Ishikawa (cell line): ENCODE measurements around the gene ARID1B.

Experiments used
- EP300 ChIP-seq: IDR thresholded peaks from 2 replicates; pipeline ENCODE4 v1.6.1; 2012; ENCODE audit warnings: borderline replicate concordance
- TAF1 ChIP-seq: IDR thresholded peaks from 2 replicates; pipeline ENCODE4 v1.6.1; 2012; ENCODE audit warnings: low read depth, mild to moderate bottlenecking
- TCF12 ChIP-seq: IDR thresholded peaks from 2 replicates; pipeline ENCODE4 v1.6.1; 2012; ENCODE audit warnings: low read depth
- TEAD4 ChIP-seq: IDR thresholded peaks from 2 replicates; pipeline ENCODE4 v1.6.1; 2012
- TF ChIP-seq, protein P1 (sequence below): IDR thresholded peaks from 2 replicates; pipeline ENCODE4 v1.6.1; 2012; ENCODE audit warnings: low read depth, mild to moderate bottlenecking

DNA sequence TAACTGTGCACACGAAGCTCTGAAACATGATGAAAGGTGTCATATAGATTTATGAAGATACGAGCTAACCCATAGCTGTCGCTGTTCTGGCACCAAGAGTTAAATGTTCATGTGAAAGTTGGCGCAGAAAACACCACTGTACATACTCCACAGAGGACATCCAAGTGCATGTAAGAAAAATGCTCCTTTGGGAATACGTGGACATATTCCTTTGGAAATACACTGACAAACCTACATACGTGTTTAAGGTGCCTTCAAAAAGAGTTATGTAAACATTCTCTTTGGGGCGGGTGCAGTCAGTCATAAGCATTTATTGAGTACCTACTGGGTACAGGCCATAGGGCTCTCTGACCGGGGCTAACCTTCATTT is 723 bp upstream of the ARID1B start:
- TF ChIP-seq EP300 (no peak), TEAD4 (no peak), TAF1 (no peak), TCF12 (no peak)
- TF ChIP-seq, protein P1, sequence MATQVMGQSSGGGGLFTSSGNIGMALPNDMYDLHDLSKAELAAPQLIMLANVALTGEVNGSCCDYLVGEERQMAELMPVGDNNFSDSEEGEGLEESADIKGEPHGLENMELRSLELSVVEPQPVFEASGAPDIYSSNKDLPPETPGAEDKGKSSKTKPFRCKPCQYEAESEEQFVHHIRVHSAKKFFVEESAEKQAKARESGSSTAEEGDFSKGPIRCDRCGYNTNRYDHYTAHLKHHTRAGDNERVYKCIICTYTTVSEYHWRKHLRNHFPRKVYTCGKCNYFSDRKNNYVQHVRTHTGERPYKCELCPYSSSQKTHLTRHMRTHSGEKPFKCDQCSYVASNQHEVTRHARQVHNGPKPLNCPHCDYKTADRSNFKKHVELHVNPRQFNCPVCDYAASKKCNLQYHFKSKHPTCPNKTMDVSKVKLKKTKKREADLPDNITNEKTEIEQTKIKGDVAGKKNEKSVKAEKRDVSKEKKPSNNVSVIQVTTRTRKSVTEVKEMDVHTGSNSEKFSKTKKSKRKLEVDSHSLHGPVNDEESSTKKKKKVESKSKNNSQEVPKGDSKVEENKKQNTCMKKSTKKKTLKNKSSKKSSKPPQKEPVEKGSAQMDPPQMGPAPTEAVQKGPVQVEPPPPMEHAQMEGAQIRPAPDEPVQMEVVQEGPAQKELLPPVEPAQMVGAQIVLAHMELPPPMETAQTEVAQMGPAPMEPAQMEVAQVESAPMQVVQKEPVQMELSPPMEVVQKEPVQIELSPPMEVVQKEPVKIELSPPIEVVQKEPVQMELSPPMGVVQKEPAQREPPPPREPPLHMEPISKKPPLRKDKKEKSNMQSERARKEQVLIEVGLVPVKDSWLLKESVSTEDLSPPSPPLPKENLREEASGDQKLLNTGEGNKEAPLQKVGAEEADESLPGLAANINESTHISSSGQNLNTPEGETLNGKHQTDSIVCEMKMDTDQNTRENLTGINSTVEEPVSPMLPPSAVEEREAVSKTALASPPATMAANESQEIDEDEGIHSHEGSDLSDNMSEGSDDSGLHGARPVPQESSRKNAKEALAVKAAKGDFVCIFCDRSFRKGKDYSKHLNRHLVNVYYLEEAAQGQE, result no peak
